ENCODE results near the gene MFF.

- TF ChIP-seq POLR2A (IDR thresholded peaks at IDR 0.05), result no peak
- no peak for TF ChIP-seq CTCF (IDR thresholded peaks at IDR 0.05)
Observed at GRCh38 chr2:227373389-227373788, 48.3 kb downstream of the MFF start.
